Measurements from ENCODE around the gene MFN2.

The MFN2 gene

DNA sequence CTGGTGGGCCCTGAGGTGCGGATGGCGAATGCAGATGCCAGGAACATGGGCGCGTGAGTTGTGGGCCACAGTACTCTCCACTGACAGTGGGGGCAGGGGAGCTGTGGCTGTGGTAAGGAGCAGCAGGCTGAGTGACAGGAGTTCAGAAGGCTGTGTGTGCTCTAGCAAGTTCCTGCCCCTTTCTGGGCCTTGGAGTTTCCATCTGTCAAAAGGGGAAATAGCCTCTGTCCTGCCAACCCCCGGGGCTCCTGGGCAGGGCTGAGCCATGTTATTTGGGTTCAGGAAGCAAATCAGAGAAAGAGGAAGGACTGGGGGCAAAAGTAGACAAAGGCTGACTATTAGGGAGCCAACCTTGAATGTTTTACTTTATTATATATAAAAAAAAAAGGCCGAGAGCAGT, 19.5 kb upstream of the MFN2 start:
- no peak for DNase-seq (ENCODE audit: low spot score)

DNA sequence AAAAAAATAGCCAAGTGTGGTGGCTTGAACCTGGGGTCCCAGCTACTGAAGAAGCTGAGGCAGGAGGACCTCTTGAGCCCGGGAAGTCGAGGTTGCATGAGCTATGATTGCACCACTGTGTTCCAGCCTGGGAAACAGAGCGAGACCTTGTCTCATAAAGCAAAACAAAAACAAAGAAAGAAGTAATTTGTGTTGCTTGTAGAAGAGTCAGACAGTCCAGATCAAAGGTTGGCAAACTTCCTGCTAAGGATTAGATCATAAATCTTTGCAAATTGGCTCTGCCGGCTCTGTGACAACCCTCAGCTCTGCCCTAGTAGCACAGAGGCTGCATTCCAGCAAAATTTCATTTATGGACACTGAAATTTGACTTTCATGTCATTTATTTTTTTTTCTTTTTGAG, 19.0 kb upstream of the MFN2 start:
- DNase-seq (ENCODE audit: low spot score) = no peak

DNA sequence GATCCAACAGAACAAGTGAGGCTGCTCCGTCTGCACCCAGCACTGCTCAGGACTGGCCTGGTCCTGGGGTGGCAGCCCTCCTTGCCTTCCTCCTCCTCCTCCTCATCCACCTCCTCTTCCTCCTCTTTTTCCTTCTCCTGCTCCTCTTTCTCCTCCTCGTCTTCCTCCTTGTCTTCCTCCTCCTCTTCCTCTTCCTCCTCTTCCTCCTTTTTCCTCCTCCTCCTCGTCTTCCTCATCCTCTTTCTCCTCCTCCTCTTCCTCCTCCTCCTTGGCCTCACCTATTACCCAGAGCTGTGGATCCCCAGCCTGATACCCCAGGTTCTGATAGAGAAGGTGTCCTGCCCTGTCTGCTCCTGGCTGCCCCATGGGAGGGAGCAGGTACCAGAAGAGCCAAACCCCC, 16.6 kb upstream of the MFN2 start:
- DNase-seq (ENCODE audit: low spot score) = no peak

DNA sequence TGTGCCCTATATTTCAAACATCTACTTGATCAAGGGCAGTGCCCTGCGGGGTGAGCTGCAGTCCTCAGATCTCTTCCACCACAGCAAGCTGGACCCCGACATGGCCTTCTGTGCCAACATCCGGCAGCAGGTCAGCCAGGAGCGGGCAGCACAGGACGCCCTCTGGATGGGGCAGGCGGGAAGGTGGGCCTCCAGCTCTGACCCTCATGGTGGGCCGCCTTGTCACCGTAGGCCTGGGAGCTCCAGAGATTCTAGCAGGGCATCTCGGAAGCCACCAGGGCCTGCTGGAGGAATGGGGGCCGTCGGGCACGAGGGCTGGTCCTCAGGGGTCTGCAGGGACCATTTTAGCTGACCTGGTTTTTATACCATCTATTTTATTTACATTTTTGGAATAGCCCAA, 15.6 kb upstream of the MFN2 start:
- no peak for DNase-seq (ENCODE audit: low spot score)

DNA sequence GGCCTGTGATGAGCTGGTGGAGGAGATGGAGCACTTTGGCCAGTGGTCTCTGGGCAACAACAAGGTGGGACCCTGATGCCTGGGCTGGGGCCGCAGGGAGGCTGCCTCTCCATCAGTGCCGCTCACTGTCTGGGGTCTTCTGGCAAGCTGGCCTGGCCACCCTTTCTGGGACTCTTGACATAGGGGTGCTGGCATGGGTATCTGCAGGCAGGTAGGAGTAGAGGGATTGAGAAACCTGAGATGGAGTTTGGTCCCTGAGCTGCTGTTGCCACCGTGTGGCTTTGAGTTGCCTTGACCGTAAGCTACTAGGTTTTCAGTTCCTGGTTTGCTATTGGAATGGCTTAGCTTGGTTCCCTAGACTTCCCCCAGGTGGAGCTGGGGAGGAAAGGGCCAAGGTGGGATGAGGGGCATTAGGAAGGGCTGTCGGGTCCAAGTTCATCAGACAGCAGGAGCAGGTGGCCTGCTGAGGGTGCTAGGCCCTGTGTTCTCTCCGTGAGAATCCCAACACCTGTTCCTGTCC, 13.2 kb upstream of the MFN2 start:
- DNase-seq (ENCODE audit: low spot score) = no peak

DNA sequence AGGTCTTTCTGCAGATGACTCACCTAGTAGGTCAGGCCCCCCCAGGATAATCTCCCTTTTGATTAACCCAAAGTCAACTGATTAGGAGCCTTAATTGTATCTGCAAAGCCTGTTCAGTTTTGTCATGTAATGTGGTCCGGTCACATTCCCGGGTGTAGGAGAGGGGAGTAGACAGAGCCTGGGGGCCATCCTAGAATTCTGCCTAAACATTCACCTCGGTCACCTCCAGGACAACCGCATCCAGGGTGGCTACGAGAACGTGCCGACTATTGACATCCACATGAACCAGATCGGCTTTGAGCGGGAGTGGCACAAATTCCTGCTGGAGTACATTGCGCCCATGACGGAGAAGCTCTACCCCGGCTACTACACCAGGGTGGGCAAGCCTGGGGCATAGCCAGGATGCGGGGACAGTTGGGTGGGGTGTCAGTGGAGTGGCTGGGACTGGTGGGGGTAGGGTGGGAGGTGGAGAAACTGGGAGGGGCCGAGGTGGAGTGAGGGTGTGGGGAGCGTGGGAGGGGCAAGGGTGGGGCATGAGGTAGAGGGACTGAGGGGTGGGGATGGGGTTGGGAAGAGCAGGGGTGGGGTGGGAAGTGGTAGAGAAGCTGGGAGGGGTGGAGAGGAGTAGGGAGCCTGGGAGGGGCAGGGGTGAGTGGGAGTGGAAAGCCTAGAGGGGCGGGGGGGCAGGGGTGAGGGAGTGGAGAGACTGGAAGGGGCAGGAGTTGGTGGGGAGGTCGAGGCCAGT, 9.6 kb upstream of the MFN2 start:
- no peak for DNase-seq (ENCODE audit: low spot score)

DNA sequence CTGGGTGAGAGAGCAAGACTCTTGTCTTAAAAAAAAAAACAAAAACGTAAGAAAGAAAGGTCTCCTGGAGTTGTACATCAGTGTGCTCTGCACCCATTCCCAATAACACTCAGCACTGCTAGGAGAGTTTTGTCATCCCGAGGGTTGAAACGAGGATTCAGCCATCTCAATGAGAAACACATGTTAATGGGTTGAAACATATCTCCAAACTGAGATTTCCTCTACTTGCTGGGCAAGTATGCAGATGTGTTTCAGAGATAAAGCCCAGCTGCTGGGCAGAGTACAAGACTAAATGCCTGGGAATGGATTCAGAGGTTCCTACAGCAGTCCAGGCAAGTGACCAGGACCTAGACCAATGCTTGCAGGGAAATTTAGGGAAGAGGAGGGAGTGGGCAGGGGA, 2.6 kb upstream of the MFN2 start:
- no peak for DNase-seq (ENCODE audit: low spot score)

DNA sequence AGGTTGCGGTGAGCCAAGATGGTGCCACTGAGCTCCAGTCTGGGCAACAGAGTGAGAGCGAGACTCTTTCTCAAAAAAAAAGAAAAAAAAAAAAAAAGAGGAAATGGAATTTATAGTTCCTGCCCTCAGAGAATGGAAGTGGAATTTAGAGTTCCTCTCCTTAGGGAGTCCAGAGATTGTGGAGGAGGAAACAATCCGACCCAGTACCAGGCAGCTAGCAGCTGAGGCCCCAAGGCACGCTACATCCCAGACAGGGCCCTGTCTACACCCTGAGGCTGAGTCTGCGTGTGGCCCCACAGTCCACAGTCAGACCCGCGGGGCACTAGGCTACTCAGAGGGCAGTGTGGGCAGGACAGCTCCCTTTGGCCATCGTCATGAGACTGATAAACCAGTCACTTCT, 1.9 kb upstream of the MFN2 start:
- DNase-seq (ENCODE audit: low spot score) = no peak

DNA sequence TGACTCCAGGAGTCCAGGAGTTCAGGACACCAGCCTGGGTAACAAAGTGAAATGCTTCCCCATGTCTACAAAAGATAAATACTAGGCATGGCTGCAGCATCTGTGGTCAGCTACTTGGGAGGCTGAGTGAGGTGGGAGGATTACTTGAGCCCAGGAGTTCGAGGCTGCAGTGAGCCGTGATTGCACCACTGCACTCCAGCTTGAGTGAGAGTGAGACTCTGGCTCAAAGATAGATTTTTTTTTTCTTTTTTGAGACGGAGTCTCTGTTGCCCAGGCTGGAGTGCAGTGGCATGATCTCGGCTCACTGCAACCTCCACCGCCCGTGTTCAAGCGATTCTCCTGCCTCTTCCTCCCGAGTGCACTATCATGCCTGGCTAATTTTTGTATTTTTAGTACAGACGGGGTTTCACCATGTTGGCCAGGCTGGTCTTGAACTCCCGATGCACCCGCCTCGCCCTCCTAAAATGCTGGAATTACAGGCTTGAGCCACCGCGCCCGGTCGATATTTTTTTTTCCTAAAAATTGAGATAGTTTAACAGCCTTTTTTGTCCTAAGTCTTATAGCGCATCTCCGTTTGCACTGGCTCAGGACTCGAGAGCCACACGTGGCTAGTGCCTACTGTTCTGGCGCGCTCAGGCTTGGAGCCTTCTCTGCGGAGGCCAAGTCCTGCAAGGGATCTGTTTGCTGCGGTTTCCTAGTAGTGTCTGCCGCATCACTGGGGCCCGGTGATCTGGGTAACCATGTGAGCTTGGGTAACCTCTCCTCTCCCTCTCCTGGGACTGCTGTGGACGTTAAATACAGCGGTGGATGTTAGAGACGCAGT, 1.0 kb upstream of the MFN2 start:
- no peak for DNase-seq (ENCODE audit: low spot score)

DNA sequence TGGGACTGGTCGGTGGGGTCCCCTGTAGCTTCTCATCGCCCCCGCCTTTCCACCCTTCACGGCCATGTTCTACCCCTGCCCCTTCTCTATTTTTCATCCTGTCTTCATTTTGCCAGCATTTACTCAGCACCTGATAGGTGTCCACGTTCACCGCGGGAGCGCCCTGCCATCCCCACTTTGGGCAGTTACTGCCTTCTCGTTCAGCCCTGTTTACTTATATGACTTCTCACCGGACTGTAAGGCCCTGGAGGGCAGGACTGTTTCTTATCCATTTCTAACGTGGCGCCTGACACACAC, 380 bp downstream of the MFN2 start:
- no peak for DNase-seq (ENCODE audit: low spot score)

DNA sequence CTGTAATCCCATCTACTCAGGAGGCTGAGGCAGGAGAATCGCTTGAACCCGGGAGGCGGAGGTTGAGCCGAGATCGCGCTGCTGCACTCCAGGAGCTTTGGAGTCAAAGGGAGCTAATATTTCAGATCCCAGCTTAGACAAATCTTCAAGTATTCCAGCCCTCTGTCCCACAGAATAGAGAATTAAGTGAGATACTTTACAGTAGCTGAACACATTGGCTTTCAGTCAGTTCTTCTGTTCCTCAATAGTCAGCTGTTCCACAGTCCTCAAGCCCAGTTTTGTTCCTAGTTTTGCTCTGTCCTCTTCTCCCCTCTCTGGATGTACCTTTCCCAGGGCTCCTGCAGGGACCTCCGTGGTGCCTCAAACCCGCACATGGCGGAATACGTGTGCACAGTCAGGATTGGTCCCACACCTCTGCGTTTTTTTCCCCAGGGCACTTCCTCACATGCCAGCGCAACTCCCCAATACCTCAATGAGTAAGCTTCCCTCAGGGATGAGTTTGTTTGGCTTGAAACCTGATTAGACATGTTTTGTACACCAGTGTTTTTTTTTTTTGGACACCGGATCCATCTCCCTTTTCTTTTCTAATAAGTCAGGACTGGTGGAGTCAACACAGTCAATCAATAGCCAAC, 1.2 kb downstream of the MFN2 start:
- DNase-seq (ENCODE audit: low spot score) = no peak

DNA sequence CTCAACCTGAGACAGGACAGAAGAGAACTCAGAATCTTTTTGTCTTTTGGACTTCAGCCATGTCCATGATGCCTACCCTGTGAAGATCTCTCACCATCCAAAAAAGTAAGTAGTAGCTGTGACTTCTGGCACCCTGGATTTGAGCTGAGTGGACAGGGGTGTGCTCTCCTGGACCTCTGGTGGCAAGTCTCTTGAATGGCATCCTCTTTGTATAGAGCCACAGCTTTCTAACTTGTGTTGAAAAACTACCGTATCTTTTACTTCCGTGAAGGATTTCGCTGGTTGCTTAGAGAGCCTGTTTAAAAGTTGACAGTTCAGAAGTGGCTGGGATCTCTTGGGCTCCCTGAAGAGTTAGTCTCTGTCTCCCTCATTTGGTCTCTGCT, 1.8 kb downstream of the MFN2 start:
- no peak for DNase-seq (ENCODE audit: low spot score)

DNA sequence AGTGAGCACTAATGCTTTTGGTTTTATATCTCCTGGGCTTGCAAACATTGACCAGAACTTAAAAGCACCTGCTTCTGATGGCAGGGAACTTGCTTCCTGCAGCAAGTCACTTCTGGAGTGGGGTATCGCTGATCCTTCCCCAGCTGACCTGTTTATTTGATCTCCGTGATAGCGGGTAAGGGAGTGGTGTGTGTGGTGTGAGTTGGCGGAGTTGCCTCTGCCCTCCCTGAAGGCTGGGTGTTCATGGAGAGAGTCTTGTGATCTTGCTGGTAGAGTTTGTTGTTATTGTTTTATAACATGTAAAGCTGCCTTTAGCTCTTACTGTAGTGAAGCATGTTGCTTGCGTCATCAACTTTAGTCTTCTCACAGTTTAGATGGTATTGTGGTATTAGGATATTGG, 3.9 kb downstream of the MFN2 start:
- no peak for DNase-seq (ENCODE audit: low spot score)

DNA sequence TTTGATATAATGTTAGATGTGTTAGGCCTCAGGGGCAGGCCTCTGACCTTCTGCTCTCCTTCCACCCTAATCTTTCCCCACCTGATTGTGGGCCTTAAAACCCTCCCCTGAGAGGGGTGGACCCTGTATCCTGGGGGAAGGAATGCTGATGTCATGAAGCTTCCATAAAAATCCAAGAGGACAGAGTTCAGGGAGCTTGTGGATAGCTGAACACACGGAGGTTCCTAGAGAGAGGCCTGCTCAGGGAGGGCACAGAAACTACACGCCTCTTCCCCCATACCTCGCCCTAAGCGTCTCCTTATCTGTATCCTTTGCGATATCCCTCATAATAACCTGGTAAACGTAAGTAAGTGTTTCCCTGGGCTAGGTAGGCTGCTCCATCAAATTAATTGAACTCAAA, 4.3 kb downstream of the MFN2 start:
- no peak for DNase-seq (ENCODE audit: low spot score)

DNA sequence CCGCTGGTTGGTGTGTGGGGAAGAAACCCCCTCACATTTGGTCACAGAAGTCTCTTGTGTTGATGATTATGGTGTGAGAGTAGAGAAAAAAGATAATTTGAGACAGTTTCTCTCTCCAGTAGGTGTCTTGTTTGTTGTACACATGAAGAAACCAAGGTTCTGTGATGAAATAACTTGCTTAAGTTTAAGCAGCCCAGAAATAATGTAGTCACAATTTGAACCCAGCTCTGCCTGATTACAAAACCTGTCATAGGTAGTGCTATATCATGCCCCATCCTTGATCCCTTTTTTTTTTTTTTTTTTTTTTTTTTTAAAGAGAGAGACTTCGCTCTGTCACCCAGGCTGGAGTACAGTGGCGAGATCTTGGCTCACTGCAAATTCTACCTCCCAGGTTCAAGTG, 4.9 kb downstream of the MFN2 start:
- DNase-seq (ENCODE audit: low spot score) = no peak

DNA sequence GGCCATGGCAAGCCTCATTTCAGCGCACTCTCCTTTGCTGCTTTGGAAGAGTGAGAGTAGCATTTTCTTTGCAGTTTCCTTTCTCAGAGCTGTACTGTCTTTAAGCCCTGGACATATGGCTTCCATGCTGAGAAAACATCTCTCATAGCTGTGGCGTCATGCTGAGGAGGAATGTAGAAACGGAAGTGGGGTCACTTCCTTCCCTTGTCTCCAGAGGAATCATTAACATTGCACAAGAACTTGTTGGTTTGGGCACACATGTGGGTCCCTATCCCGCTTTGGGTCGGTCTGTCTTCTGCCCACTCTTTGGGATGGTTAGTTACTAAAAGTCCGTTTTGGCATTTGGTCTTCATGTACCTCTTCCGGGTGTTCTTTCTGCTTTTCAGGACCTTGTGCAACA, 5.6 kb downstream of the MFN2 start:
- DNase-seq (ENCODE audit: low spot score) = no peak

DNA sequence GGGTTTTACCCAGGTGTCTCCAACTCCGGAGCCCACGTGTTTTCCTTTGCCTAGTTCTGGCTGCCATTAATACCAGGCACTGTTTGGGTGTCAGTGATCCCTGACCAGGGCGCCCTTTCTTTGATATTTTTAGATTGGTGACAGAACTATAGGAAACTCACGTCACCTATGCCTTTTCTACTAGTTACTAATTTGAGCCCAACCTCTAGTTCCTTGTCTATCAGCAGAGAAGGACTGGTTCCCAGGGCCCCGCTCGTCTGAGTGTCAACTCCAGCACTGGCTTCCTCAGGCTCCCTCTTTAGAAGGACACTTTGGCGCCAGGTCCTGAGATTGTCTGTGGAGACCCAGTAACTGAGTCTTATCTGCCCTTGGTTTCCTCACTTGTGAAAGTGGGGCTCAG, 9.4 kb downstream of the MFN2 start:
- DNase-seq (ENCODE audit: low spot score) = no peak

DNA sequence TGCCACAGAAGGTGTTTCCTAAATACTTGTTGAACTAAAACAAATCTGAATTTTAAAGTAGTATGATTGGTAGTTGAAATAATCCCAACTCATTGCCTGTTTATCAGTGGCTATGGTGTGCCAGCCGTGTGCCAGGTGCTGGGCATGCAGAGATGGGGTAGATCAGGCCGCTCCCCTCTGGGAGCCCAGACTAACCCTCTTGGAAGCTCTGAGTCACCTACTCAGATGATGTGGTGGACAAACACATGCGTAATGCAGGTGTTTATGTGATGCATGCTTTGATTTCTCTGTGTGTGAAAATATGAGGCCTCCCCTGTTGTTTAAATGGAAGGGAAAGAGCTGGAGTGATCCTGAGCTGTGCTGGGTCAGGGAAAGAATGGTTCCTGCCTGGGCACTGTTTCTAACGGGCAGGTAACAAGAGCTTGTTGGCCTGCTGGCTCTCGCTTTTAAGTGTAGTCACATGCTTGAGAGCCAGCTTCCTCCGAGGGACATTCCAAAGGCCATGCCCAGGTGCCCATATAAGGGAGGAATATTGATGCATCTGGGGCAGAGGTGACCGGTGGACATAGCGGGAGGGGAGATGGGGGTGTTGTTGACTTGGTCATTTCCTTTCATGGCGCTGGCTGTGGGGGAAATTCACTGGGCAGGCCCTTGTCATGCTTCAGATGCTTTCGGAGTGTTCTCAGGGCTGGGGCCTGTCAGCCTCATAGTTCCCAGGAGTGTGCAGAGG, 10.2 kb downstream of the MFN2 start:
- DNase-seq (ENCODE audit: low spot score) = no peak

DNA sequence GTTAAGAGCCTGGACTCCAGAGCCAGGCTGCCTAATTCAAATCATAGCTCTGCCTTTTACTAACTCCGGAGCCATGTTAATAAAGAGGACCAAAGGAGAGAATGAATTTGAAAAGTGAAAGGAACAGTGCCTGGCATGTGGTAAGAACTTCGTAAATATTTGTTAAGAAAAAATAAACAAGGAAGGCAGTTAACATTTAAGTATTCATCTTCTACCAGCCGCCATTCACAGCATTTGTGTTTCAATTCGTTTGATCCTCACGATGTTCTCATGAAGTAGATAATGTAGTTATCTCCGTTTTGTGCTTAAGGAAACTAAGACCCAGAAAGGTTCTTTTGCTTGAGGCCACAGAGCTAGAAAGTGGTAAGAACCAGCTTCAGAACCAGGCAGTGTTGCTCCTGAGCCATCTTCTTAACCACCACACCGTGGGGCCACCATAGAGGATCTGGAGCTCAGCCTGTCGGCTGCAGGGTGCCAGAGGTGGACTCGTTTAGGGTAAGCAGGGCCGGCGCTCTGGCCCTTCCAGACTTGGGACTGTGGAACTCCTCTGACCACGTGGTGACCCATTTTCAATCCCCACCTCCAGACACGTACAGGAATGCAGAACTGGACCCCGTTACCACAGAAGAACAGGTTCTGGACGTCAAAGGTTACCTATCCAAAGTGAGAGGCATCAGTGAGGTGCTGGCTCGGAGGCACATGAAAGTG, 11.9 kb downstream of the MFN2 start:
- DNase-seq (ENCODE audit: low spot score) = no peak

DNA sequence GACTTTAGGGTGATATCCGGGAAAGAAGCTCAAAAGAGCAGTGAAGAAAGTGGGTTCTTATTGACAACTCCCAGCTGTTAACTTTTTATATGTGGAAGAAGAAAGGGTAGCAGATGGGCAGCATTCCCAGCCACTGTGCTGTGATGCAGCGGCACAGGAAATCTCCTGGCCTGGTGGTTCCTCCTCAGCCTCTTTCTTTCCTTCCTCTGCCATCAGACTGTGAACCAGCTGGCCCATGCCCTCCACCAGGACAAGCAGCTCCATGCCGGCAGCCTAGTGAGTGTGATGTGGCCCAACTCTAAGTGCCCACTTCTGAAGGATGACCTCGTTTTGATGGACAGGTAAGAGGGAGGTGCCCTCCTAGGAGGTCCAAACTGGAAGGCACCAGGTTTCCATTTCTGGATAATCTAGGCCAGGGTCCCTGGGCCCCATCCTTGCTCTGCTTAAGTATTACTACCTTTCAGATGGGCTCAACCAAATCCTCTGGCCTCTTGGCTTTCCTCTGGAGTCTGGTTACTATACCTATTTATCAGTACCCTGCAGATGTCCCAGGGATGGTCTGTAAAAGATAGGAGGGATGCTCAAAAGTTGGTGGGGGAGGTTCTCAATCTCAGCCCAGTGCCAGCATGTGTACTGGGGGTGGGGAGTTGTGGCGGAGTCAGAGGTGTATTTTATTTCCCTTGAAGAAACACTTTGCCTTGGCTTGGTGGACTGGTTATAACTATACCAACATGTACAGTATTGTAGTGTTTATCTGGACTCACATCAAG, 17.0 kb downstream of the MFN2 start:
- no peak for DNase-seq (ENCODE audit: low spot score)

DNA sequence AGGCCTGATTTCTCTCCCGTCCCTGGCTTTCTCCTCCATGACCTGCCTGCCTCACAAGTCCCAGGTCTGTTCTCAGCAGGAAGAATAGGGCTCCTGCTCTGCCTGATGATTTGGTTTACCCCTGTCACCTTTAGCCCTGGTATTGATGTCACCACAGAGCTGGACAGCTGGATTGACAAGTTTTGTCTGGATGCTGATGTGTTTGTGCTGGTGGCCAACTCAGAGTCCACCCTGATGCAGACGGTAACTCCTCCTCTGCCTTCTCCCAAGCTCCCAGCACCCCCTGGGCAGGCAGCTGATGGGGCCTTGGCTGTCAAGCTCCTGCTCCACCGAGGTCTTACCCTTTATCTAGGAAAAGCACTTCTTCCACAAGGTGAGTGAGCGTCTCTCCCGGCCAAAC, 18.4 kb downstream of the MFN2 start:
- DNase-seq (ENCODE audit: low spot score) = no peak

All from ecto neural progenitor cell (in vitro differentiated cells).